ENCODE results near the gene RFPL1.

GRCh38 chr22:29482253-29482652 lies 43.9 kb downstream of the RFPL1 start:
- no peak for TF ChIP-seq CTCF (IDR thresholded peaks at IDR 0.05)
- TF ChIP-seq POLR2AphosphoS5 (IDR thresholded peaks at IDR 0.05), result no peak

Measured in stomach (tissue), 4 donors.